ENCODE results near the gene TBL1X.
"Not testable (repeated sequence)": the region's sequence is repeated elsewhere in the genome, so short reads cannot be mapped to it uniquely, and the experiment has no call there.

The TBL1X gene

GRCh38 chrX:9464435-9465371 is at the start of gene TBL1X:
TBL1X (plus strand) TSS chrX:9465058; CDS start chrX:9653587, 188,529 bp downstream.
- DNase-seq (ENCODE audit: low read depth): no peak

GRCh38 chrX:9416562-9417348 is 48.1 kb upstream of the TBL1X start:
- DNase-seq (ENCODE audit: low read depth): no peak

- no peak for DNase-seq (ENCODE audit: low read depth)
These were observed 46.6 kb upstream of the TBL1X start for GRCh38 chrX:9418262-9418661.

- DNase-seq (ENCODE audit: low read depth): no peak
These were observed 44.3 kb upstream of the TBL1X start for GRCh38 chrX:9420275-9421265.

- no peak for DNase-seq (ENCODE audit: low read depth)
These were observed 35.1 kb upstream of the TBL1X start for GRCh38 chrX:9429767-9430166.

GRCh38 chrX:9430346-9430921 is 34.4 kb upstream of the TBL1X start:
- no peak for DNase-seq (ENCODE audit: low read depth)

GRCh38 chrX:9431281-9431680 is 33.6 kb upstream of the TBL1X start:
- no peak for DNase-seq (ENCODE audit: low read depth)

GRCh38 chrX:9433596-9433995 is 31.3 kb upstream of the TBL1X start:
- DNase-seq (ENCODE audit: low read depth): no peak

GRCh38 chrX:9434051-9434550 is 30.8 kb upstream of the TBL1X start:
- DNase-seq (ENCODE audit: low read depth): no peak

- not testable (repeated sequence) for DNase-seq (ENCODE audit: low read depth)
These were observed 29.8 kb upstream of the TBL1X start for GRCh38 chrX:9435086-9435485.

GRCh38 chrX:9436812-9437211 is 28.0 kb upstream of the TBL1X start:
- no peak for DNase-seq (ENCODE audit: low read depth)

GRCh38 chrX:9438933-9439494 is 25.8 kb upstream of the TBL1X start:
- DNase-seq (ENCODE audit: low read depth): no peak

GRCh38 chrX:9440116-9440844 is 24.6 kb upstream of the TBL1X start:
- DNase-seq (ENCODE audit: low read depth): no peak

- DNase-seq (ENCODE audit: low read depth): no peak
These were observed 22.8 kb upstream of the TBL1X start for GRCh38 chrX:9442056-9442455.

GRCh38 chrX:9443327-9443726 is 21.5 kb upstream of the TBL1X start:
- DNase-seq (ENCODE audit: low read depth): no peak

- DNase-seq (ENCODE audit: low read depth): no peak
These were observed 17.0 kb upstream of the TBL1X start for GRCh38 chrX:9447906-9448305.

GRCh38 chrX:9456250-9457074 is 8.4 kb upstream of the TBL1X start:
- DNase-seq (ENCODE audit: low read depth): no peak

- not testable (repeated sequence) for DNase-seq (ENCODE audit: low read depth)
These were observed 6.8 kb upstream of the TBL1X start for GRCh38 chrX:9458034-9458433.

- DNase-seq (ENCODE audit: low read depth): no peak
These were observed 6.3 kb upstream of the TBL1X start for GRCh38 chrX:9458516-9459078.
